GM12878 (cell line): Measurements from ENCODE around the gene FCRLA. TPM values are rescaled to one million over a fixed set of nuclear protein-coding genes. Genes with fewer than 3 reads are reported as not detected.

Experiments used
- ASH2L ChIP-seq: fragments of 300-600, 200-600 bp; sonication (generic); IDR thresholded peaks from 2 replicates; pipeline ENCODE4 v1.6.1; 2017; ENCODE audit warnings: low read depth, mild to moderate bottlenecking, borderline replicate concordance
- BCL11A ChIP-seq: IDR thresholded peaks from 2 replicates; pipeline ENCODE4 v1.6.1; 2011; ENCODE audit warnings: low read depth, low read length
- CBX3 ChIP-seq: fragments of 200-600 bp; sonication (generic); IDR thresholded peaks from 2 replicates; pipeline ENCODE4 v1.6.1; 2016; ENCODE audit warnings: low read depth, borderline replicate concordance
- CBX5 ChIP-seq: sonication (generic); IDR thresholded peaks from 2 replicates; pipeline ENCODE4 v1.6.1; 2016; ENCODE audit warnings: low read depth, moderate library complexity, mild to moderate bottlenecking, inconsistent platforms
- CHD2 ChIP-seq: IDR thresholded peaks from 2 replicates; pipeline ENCODE4 v1.6.1; 2011; ENCODE audit warnings: low read depth, low read length, improper control_type of control experiment, borderline replicate concordance
- CHD4 ChIP-seq: fragments of 200-600 bp; sonication (generic); IDR thresholded peaks from 2 replicates; pipeline ENCODE4 v1.6.1; 2016; ENCODE audit warnings: mild to moderate bottlenecking
- FOXK2 ChIP-seq: fragments of 450-650 bp; IDR thresholded peaks from 2 replicates; pipeline ENCODE4 v1.6.1; 2017; ENCODE audit warnings: mild to moderate bottlenecking, moderate library complexity
- GABPA ChIP-seq: IDR thresholded peaks from 2 replicates; pipeline ENCODE4 v1.6.1; 2014; ENCODE audit warnings: antibody characterized with exemption, low read depth, mild to moderate bottlenecking, inconsistent platforms
- GATAD2B ChIP-seq: fragments of 450-650 bp; conservative IDR thresholded peaks from 2 replicates; pipeline ENCODE4 v1.6.1; 2017; ENCODE audit warnings: low read depth, mild to moderate bottlenecking, moderate library complexity
- HDAC2 ChIP-seq: fragments of 200-600 bp; sonication (generic); IDR thresholded peaks from 2 replicates; pipeline ENCODE4 v1.6.1; 2017
- MEF2B ChIP-seq: fragments of 450-650 bp; IDR thresholded peaks from 2 replicates; pipeline ENCODE4 v1.6.1; 2018; ENCODE audit warnings: mild to moderate bottlenecking, moderate library complexity; ENCODE audit not compliant: partially characterized antibody, poor library complexity, severe bottlenecking
- MXI1 ChIP-seq: fragments of 150-350 bp; IDR thresholded peaks from 2 replicates; pipeline ENCODE4 v1.6.1; 2011; ENCODE audit warnings: low read depth, mild to moderate bottlenecking, inconsistent platforms, low read length, improper control_type of control experiment
- NFXL1 ChIP-seq: fragments of 450-650 bp; IDR thresholded peaks from 2 replicates; pipeline ENCODE4 v1.6.1; 2017; ENCODE audit warnings: antibody characterized with exemption, mild to moderate bottlenecking, borderline replicate concordance
- NFYA ChIP-seq: IDR thresholded peaks from 2 replicates; pipeline ENCODE4 v1.6.1; 2011; ENCODE audit warnings: low read depth, mild to moderate bottlenecking, low read length, improper control_type of control experiment, borderline replicate concordance
- NR2F1 ChIP-seq: fragments of 450-650 bp; conservative IDR thresholded peaks from 2 replicates; pipeline ENCODE4 v1.6.1; 2017; ENCODE audit warnings: mild to moderate bottlenecking
- NRF1 ChIP-seq: conservative IDR thresholded peaks from 2 replicates; pipeline ENCODE4 v1.6.1; 2011; ENCODE audit warnings: mild to moderate bottlenecking, low read depth, low read length, improper control_type of control experiment
- POU2F2 ChIP-seq: IDR thresholded peaks from 3 replicates; pipeline ENCODE4 v1.6.1; 2011; ENCODE audit warnings: low read depth, mild to moderate bottlenecking, low read length, borderline replicate concordance
- SP1 ChIP-seq: IDR thresholded peaks from one replicate; pipeline ENCODE4 v1.6.1; 2011; ENCODE audit warnings: low read depth, low read length
- TCF3 ChIP-seq: IDR thresholded peaks from 2 replicates; pipeline ENCODE4 v1.6.1; 2012; ENCODE audit warnings: low read depth, mild to moderate bottlenecking, low read length, borderline replicate concordance; ENCODE audit not compliant: insufficient read depth
- ZNF24 ChIP-seq: fragments of 450-650 bp; IDR thresholded peaks from 2 replicates; pipeline ENCODE4 v1.6.1; 2017; ENCODE audit warnings: antibody characterized with exemption, mild to moderate bottlenecking
- ZNF622 ChIP-seq: fragments of 450-650 bp; IDR thresholded peaks from 2 replicates; pipeline ENCODE4 v1.6.1; 2017; ENCODE audit warnings: mild to moderate bottlenecking, inconsistent platforms
- ZZZ3 ChIP-seq: IDR thresholded peaks from 2 replicates; pipeline ENCODE4 v1.6.1; 2011; ENCODE audit warnings: low read depth; ENCODE audit not compliant: control insufficient read depth, insufficient read length
- polyA plus RNA-seq, 11 experiments: library from polyadenylated mRNA; depleted of rRNA in 4 of 11; unstranded in 6 of 11; stranded (reverse) in 5 of 11; fragments of >200 nt; fragmentation: Nextera tagmentation in 4 of 11; fragmentation: Illumina TruSeq in 1 of 11; extraction: Ambion mirVana in 4 of 11; extraction: Trizol in 1 of 11; gene quantifications; 1 replicate in 1 of 11; 2 replicates in 10 of 11; pipeline versions ENCODE4 v1.2.1 to v1.2.3, GENCODE V29; 2011 to 2016; ENCODE audit warnings: inconsistent platforms in 2 of 11, missing spikeins in 2 of 11, low read depth in 1 of 11
- total RNA-seq, 4 experiments: library from RNA; depleted of rRNA in 3 of 4; stranded (reverse); fragments of >200 nt in 3 of 4; fragmentation: Illumina TruSeq in 1 of 4; extraction: Trizol in 1 of 4; gene quantifications; 2 replicates each; pipeline versions ENCODE4 v1.2.1 to v1.2.3, GENCODE V29; 2013 to 2021
- TF ChIP-seq, protein P1 (sequence below): fragments of 150-350 bp; IDR thresholded peaks from 2 replicates; pipeline ENCODE4 v1.6.1; 2016; ENCODE audit warnings: low read depth, low read length
- TF ChIP-seq, protein P2 (sequence below), 3 experiments: IDR thresholded peaks in 2 of 3; conservative IDR thresholded peaks in 1 of 3; 2 replicates each; pipeline ENCODE4 v1.5.1; 2011; ENCODE audit warnings: low read depth in 3 of 3, low read length in 3 of 3, mild to moderate bottlenecking in 3 of 3, control low read depth in 2 of 3, moderate library complexity in 2 of 3, inconsistent platforms in 1 of 3, mixed read lengths in 1 of 3; ENCODE audit not compliant: control insufficient read depth in 2 of 3, insufficient read depth in 1 of 3; ENCODE audit errors: extremely low read depth in 1 of 3
- TF ChIP-seq, protein P3 (sequence below): IDR thresholded peaks from 2 replicates; pipeline ENCODE4 v1.6.1; 2011; ENCODE audit warnings: borderline replicate concordance, low read depth, mild to moderate bottlenecking, moderate library complexity, mixed read lengths, low read length; ENCODE audit not compliant: insufficient read depth; ENCODE audit errors: extremely low read length
- TF ChIP-seq, protein P4 (sequence below): fragments of 450-650 bp; IDR thresholded peaks from 2 replicates; pipeline ENCODE4 v1.6.1; 2014; ENCODE audit warnings: mild to moderate bottlenecking

Gene FCRLA
- total and polyA plus RNA-seq, 10 of the 15 experiments (the other 5 are each of a cell fraction or from before 2014, with no cell fraction given) = 130 to 714 (median 374) TPM

DNA sequence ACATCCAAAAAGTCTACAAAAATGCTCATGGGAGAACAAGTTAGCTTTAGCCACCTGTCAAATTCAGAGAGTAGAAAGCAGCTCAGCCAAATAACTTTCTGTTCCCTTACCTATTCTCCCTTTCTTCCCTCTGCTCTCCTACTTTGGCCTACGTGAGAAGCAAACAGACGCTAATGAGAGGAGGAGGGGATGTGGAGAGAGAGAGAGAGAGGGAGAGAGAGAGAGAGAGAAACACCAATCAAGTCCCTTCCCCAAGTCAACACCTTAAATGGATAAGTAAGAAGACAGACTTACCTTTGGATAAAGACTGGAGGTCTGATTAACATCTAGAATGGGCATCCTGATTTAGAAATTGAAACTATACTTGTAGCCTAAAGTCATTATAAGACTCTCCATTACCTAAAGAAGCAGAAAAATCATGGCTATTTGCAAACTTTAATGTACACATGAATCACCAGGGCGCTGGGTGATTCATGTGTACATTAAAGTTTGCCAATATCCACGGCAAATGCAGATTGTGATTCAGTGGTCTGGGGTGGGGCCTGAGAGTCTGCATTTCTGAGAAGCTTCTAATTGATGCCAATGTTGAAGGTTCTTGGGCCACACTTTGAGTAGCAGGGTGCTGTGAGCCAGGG, 29.4 kb downstream of the FCRLA start (continued):
- TF ChIP-seq, protein P1, sequence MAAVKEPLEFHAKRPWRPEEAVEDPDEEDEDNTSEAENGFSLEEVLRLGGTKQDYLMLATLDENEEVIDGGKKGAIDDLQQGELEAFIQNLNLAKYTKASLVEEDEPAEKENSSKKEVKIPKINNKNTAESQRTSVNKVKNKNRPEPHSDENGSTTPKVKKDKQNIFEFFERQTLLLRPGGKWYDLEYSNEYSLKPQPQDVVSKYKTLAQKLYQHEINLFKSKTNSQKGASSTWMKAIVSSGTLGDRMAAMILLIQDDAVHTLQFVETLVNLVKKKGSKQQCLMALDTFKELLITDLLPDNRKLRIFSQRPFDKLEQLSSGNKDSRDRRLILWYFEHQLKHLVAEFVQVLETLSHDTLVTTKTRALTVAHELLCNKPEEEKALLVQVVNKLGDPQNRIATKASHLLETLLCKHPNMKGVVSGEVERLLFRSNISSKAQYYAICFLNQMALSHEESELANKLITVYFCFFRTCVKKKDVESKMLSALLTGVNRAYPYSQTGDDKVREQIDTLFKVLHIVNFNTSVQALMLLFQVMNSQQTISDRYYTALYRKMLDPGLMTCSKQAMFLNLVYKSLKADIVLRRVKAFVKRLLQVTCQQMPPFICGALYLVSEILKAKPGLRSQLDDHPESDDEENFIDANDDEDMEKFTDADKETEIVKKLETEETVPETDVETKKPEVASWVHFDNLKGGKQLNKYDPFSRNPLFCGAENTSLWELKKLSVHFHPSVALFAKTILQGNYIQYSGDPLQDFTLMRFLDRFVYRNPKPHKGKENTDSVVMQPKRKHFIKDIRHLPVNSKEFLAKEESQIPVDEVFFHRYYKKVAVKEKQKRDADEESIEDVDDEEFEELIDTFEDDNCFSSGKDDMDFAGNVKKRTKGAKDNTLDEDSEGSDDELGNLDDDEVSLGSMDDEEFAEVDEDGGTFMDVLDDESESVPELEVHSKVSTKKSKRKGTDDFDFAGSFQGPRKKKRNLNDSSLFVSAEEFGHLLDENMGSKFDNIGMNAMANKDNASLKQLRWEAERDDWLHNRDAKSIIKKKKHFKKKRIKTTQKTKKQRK = no peak
- TF ChIP-seq POU2F2 (no peak), ZNF24 (no peak), TCF3 (no peak), NRF1 (no peak), MEF2B (no peak), CHD4 (no peak), HDAC2 (no peak), ASH2L (no peak), CHD2 (no peak), ZZZ3 (peak; percentile 88), GATAD2B (no peak), BCL11A (peak; percentile 20; the same call in 1 of the 2 replicates), NFXL1 (no peak), FOXK2 (no peak), NR2F1 (no peak), NFYA (no peak), MXI1 (no peak), ZNF622 (no peak), SP1 (no peak), CBX5 (no peak), GABPA (no peak), CBX3 (no peak)
- TF ChIP-seq, protein P2, sequence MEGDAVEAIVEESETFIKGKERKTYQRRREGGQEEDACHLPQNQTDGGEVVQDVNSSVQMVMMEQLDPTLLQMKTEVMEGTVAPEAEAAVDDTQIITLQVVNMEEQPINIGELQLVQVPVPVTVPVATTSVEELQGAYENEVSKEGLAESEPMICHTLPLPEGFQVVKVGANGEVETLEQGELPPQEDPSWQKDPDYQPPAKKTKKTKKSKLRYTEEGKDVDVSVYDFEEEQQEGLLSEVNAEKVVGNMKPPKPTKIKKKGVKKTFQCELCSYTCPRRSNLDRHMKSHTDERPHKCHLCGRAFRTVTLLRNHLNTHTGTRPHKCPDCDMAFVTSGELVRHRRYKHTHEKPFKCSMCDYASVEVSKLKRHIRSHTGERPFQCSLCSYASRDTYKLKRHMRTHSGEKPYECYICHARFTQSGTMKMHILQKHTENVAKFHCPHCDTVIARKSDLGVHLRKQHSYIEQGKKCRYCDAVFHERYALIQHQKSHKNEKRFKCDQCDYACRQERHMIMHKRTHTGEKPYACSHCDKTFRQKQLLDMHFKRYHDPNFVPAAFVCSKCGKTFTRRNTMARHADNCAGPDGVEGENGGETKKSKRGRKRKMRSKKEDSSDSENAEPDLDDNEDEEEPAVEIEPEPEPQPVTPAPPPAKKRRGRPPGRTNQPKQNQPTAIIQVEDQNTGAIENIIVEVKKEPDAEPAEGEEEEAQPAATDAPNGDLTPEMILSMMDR (IDR thresholded peaks at IDR 0.05 in 2 of 3, conservative IDR thresholded peaks at IDR 0.05 in 1 of 3; ENCODE audit: control insufficient read depth in 2 of 3, extremely low read depth in 1 of 3, insufficient read depth in 1 of 3, low read depth in 3 of 3, low read length in 3 of 3) = no peak
- TF ChIP-seq, protein P3, sequence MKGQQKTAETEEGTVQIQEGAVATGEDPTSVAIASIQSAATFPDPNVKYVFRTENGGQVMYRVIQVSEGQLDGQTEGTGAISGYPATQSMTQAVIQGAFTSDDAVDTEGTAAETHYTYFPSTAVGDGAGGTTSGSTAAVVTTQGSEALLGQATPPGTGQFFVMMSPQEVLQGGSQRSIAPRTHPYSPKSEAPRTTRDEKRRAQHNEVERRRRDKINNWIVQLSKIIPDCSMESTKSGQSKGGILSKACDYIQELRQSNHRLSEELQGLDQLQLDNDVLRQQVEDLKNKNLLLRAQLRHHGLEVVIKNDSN = no peak
- TF ChIP-seq, protein P4, sequence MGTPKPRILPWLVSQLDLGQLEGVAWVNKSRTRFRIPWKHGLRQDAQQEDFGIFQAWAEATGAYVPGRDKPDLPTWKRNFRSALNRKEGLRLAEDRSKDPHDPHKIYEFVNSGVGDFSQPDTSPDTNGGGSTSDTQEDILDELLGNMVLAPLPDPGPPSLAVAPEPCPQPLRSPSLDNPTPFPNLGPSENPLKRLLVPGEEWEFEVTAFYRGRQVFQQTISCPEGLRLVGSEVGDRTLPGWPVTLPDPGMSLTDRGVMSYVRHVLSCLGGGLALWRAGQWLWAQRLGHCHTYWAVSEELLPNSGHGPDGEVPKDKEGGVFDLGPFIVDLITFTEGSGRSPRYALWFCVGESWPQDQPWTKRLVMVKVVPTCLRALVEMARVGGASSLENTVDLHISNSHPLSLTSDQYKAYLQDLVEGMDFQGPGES = no peak
